ENCODE results near the gene ALAD. TPM values are rescaled to one million over a fixed set of nuclear protein-coding genes. Genes with fewer than 3 reads are reported as not detected.

ALAD gene
- total RNA-seq, 1 experiment from 2014 or later: 8.9 TPM

DNA sequence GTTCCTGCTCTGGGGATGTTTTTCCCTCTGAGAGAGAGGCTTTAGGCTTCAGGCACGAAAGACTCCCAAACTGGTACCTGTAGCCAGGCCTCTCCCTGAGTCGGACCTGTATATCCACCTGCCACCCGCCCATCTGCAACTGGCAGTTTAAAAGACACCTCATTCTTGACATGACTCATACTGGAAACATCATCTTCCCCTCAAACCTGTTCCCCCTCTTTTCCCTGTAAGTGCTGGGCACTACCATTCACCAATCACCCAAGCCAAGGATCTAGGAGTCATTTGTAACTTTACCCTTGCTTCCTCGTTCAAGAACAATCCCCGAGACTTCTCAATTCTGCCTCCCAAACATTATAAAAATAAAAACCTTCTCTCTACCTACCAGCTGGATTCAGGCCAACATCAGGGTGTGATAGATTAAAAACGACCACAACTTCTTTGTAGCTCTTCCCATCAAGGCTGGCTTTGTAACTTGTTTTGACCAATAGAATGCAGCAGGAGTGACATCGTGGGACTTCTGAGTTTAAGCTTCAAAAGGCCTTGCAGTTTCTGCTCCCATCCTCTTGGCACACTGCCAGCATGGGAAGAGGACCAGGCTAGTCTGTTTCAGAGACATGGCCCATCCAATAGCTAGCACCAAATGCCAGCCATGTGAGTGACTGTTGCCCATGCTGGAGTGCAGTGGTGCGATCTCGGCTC lies 59.2 kb downstream of the ALAD start:
- no peak for DNase-seq (ENCODE audit: low read depth, low spot score)
- Histone ChIP-seq H3K9me3 (ENCODE audit: control insufficient read depth, insufficient read depth, low read depth, low read length) (no peaks in the 10 kb centered on the region), H3K4me1 (ENCODE audit: control insufficient read depth, insufficient read depth, low read length) (no peaks in the 10 kb centered on the region; the same call in 1 of the 2 replicates), H3K36me3 (ENCODE audit: control insufficient read depth, insufficient read depth, low read length) (no peaks in the 10 kb centered on the region), H3K4me3 (ENCODE audit: low read depth in 2 of 2, low read length in 2 of 2) (no peak overlapping the region), H3K27me3 (ENCODE audit: control insufficient read depth, insufficient read depth, low read length) (no peaks in the 10 kb centered on the region), H3K27ac (ENCODE audit: low read length) (no peak overlapping the region)
- POLR2A ChIA-PET: no interaction called here
- TF ChIP-seq CTCF (IDR thresholded peaks at IDR 0.05) (no peak), SIN3A (IDR thresholded peaks at IDR 0.05; ENCODE audit: borderline replicate concordance, insufficient read depth, low read depth, low read length) (no peak), POLR2AphosphoS5 (IDR thresholded peaks at IDR 0.05; ENCODE audit: low read depth, low read length) (no peak), TCF7L2 (IDR thresholded peaks at IDR 0.05; ENCODE audit: low read depth, low read length) (no peak)
- TF ChIP-seq, protein P1, sequence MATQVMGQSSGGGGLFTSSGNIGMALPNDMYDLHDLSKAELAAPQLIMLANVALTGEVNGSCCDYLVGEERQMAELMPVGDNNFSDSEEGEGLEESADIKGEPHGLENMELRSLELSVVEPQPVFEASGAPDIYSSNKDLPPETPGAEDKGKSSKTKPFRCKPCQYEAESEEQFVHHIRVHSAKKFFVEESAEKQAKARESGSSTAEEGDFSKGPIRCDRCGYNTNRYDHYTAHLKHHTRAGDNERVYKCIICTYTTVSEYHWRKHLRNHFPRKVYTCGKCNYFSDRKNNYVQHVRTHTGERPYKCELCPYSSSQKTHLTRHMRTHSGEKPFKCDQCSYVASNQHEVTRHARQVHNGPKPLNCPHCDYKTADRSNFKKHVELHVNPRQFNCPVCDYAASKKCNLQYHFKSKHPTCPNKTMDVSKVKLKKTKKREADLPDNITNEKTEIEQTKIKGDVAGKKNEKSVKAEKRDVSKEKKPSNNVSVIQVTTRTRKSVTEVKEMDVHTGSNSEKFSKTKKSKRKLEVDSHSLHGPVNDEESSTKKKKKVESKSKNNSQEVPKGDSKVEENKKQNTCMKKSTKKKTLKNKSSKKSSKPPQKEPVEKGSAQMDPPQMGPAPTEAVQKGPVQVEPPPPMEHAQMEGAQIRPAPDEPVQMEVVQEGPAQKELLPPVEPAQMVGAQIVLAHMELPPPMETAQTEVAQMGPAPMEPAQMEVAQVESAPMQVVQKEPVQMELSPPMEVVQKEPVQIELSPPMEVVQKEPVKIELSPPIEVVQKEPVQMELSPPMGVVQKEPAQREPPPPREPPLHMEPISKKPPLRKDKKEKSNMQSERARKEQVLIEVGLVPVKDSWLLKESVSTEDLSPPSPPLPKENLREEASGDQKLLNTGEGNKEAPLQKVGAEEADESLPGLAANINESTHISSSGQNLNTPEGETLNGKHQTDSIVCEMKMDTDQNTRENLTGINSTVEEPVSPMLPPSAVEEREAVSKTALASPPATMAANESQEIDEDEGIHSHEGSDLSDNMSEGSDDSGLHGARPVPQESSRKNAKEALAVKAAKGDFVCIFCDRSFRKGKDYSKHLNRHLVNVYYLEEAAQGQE (IDR thresholded peaks at IDR 0.05; ENCODE audit: insufficient read depth in 1 of 2, low read depth in 2 of 2, low read length in 1 of 2): no peak
- no TSS peak for BruUV-seq (replicated peaks)
- intact Hi-C loops (cut with micrococcal nuclease; ENCODE audit: unreplicated experiment): no loop called here
- in situ Hi-C loops (cut with HindIII; ENCODE audit: low pct_unique_long_range_greater_than_20kb, low sequenced_read_pairs): no loop called here
- CTCF ChIA-PET: interaction anchor here (0.5 kb wide), 1 partner anchor 36 kb away, joined by 5 read pairs; no protein-coding TSS in a partner anchor
- no peak for ATAC-seq

- ATAC-seq: peak; percentile 99
- intact Hi-C loops (cut with micrococcal nuclease; ENCODE audit: unreplicated experiment) (no loop called here), in situ Hi-C loops (cut with HindIII; ENCODE audit: low pct_unique_long_range_greater_than_20kb, low sequenced_read_pairs) (no loop called here)
- Histone ChIP-seq H3K4me1 (ENCODE audit: control insufficient read depth, insufficient read depth, low read length) (no peaks in the 10 kb centered on the region; the same call in 1 of the 2 replicates), H3K36me3 (ENCODE audit: control insufficient read depth, insufficient read depth, low read length) (no peaks in the 10 kb centered on the region), H3K9me3 (ENCODE audit: control insufficient read depth, insufficient read depth, low read depth, low read length) (no peaks in the 10 kb centered on the region), H3K27me3 (ENCODE audit: control insufficient read depth, insufficient read depth, low read length) (no peaks in the 10 kb centered on the region), H3K4me3 (ENCODE audit: low read depth in 2 of 2, low read length in 2 of 2) (peak within 1 kb of the TSS; percentile 67 to 70), H3K27ac (ENCODE audit: low read length) (peak within 1 kb of the TSS; percentile 71)
- BruUV-seq (replicated peaks): no TSS peak
- TF ChIP-seq SIN3A (IDR thresholded peaks at IDR 0.05; ENCODE audit: borderline replicate concordance, insufficient read depth, low read depth, low read length) (no peak; the same call in 1 of the 2 replicates), POLR2AphosphoS5 (IDR thresholded peaks at IDR 0.05; ENCODE audit: low read depth, low read length) (no peak), TCF7L2 (IDR thresholded peaks at IDR 0.05; ENCODE audit: low read depth, low read length) (no peak), CTCF (IDR thresholded peaks at IDR 0.05) (no peak)
- TF ChIP-seq, protein P1 (IDR thresholded peaks at IDR 0.05; ENCODE audit: insufficient read depth in 1 of 2, low read depth in 2 of 2, low read length in 1 of 2): no peak
- CTCF ChIA-PET: no interaction called here
- peak; percentile 32 for DNase-seq (ENCODE audit: low read depth, low spot score)
- POLR2A ChIA-PET: no interaction called here
These were observed 60.9 kb downstream of the ALAD start, which contains the start of gene WDR31 for GRCh38 chr9:113340011-113340699. Gene WDR31, minus strand, starts transcription at chr9:113340275. Its CDS starts 8,253 bp downstream, at chr9:113332022.

Measured in Panc1 (cell line).